Colon (tissue), 2 donors: ENCODE results near the gene LCMT2.
"Not testable (repeated sequence)": the region's sequence is repeated elsewhere in the genome, so short reads cannot be mapped to it uniquely, and the experiment has no call there.

Experiments used
- FAIRE-seq: peaks from 2 replicates; lab custom pipeline; 2012; peaks lifted over from hg19 to GRCh38; lab: Jason Lieb, UNC
- donor health status: control.
- donor health status: control.

LCMT2 gene

DNA sequence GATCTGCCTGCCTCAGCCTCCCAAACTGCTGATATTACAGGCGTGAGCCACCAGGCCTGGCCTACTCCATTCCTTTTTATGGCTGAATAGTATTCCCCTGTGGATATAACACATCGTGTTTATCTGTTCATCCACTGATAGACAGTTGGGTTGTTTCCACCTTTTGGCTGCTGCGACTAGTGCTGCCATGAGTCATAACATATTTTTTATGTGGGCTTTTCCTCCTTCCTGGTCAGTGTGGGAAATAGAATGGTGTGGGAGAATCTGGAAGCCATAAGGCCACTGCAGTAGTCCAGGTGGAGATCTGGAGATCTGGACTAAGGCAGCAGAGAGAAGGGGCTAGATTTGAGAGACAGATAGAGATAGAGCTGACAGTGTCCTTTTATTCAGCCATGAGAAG, 16.2 kb downstream of the LCMT2 start:
- no peak for FAIRE-seq

DNA sequence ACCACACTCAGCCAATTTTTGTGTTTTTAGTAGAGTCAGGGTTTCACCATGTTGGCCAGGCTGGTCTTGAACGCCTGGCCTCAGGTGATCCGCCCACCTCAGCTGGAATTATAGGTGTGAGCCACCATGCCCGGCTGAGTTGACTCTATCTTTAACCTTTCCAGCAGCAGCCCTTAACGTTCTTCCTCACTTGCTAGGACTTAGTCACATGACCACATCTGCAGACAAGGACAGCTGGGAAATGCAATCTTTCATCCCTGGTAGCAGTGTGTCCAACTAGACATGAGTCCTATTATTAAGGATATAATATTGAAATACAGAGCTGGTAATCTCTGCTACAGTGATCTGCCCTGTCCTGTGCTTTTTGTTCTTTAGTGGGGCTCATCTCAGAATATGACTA, 18.0 kb downstream of the LCMT2 start:
- no peak for FAIRE-seq

DNA sequence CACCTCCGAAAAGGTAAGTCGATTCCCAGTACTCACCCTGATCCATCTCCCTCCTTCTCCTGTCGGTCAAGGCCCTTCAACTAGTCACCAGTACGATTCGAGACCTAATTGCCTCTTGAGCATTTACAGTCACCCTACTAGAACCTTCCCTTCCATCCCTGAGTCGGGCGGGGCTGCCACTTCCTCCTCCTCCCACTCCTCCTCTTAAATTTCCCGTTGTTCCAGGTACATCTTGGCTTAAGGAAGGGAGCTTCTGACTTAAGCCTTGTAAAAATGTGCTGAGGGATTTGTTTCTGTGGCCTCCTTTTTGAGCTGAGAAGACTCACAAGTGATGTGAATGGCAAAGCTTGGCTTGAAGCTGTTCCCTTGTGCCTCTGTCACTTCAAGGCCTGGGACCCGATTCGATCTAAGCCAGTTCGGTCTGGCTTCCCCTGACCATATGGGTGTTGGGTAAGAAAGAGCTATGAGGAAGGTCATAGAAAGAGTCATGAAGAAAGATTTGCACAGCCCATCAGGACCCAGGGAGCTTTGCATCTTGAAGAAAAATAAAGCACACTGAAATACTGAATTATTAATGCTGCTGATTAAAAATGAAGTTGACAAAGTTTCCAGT, 28.1 kb downstream of the LCMT2 start, which contains the start of gene TGM7:
Gene TGM7 (minus strand): TSS at position 51 of the 613 bp plus-strand sequence.
- FAIRE-seq: no peak

DNA sequence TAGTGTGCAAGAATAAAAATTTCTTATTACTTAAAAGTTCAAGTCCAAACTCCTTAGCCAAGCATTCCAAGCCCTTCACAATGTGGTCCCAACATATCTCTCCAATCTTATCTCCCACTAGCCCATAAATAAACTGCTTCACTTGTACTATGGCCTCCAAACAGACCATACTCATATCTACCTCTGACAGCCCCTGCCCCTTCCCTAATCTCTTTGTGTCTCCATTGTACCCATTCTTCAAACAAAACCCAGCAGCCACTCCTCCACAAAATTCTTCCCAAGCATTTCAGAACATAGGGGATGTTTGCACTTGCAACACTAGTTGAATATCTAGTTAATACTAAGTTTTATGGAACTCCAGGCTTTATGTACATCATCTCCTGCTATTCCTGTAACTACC, 30.5 kb downstream of the LCMT2 start:
- FAIRE-seq: no peak

DNA sequence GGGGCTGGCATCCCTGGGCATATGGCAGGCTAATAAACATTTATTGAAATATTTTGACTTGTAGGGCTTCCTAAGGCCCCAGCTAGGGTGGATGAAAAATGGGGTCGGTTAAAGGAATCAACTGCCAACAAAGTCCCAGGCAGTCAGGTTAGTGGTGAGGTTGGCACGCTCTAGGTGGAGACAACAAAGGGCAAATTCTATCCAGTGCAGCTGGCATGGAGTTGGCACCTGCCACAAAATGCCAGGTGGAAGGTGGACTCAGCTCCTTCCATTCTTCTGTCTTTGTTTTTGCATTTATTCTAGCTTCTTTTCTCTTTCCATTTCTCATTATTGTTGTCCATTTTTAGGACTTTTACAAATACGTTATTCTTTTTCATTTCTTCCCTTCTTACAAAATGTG, 31.0 kb downstream of the LCMT2 start:
- FAIRE-seq: no peak

DNA sequence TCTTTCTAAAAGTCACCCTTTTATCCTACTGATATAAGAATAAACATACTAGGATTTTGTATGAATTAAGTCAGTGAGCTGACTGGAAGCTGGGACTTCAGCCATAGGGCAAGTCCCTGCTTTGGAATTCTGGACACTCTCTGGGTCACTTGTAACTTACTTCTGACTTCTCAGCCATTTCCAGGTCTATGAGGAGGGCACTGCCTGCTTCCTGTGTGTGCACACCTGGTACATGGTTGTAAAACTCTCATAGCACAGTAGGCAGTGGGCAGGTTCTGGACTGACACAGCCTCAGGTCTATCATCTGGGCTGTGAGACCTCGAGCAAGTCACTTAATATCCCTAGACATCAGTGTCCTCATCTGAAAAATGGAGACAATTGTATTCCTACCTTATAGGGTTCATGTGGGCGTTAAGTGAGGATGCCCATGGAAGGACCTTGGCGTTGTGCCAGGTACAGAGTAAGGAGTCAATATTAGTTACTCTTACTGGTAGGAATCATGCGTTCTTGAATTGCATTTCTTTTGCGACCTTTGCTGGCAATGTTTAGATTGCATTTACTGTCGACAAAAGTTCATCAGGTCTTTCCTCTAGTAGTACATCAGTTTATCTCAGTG, 36.2 kb downstream of the LCMT2 start:
- FAIRE-seq: no peak

DNA sequence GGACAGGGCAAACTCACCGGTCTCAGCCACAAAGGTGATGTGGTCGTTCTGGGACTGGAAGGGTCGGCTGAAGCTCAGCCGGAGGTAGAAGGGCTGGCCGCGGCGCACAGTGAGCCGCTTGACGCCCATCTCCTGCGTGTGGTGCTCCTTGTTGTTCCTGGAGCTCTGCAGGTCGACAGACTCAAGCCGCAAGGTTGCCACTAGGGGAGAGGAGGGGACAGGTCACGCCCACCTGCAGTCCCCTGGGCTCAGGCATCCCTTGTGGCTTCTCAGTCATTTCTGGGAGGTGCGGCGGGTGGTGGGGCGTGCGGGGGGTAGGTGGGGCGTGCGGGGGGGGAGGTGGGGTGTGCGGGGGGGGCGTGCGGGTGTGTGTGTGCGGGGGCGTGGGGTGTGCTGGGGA, 36.9 kb downstream of the LCMT2 start:
- no peak for FAIRE-seq

DNA sequence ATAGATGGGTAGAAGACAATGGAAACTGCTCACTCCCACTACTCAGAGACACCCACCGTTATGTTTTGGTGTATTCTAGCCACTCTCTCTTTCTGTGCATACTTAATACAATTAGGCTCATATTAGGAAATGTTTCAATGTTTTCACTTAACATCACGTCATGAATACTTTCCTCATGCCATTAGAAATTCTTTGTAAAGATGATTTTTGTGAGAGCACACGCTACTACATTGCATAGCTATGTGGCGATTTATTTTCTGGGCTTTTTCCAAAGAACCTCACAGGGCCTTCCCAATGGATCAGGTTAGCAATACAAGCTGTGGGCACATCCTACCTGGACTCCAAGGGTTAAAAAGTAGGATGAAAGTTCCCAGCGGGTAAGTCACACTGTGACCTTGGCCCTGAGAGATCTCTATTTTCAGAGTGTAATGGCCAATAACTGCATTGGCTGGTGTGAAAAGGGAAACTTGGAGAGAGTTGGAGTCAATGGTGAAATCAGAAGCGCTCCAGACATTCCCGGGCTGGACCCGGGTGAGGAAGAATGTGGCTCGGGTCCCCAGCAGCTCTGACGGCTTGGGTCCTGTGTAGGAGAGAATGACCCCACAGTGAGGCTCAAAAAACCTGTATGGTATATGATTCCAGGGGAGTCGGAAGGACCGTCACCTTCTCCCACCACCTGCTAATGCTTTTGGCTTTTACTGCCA, 37.8 kb downstream of the LCMT2 start:
- FAIRE-seq: no peak

DNA sequence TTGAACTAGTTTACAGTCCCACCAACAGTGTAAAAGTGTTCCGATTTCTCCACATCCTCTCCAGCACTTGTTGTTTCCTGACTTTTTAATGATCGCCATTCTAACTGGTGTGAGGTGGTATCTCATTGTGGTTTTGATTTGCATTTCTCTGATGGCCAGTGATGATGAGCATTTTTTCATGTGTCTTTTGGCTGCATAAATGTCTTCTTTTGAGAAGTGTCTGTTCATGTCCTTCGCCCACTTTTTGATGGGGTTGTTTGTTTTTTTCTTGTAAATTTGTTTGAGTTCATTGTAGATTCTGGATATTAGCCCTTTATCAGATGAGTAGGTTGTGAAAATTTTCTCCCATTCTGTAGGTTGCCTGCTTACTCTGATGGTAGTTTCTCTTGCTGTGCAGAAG, 40.7 kb downstream of the LCMT2 start:
- not testable (repeated sequence) for FAIRE-seq

DNA sequence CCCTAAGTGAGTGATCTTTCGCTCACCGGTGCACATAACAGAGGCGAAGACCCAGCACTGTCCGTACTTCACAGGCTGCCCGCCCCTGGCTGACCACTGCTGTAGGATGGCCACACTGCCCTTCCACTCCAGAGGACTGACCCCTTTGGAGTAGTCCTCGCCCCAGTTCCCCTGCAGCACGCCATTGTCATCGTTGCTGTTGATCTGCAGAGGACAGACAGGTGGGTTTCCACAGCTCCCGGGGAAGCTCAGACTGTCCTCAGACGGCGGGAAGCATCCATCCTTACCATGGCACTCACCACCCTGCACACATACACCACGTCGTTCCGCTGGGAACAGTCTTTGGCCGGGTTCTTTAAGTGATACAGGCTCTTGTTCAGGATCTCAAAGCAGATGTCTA, 43.1 kb downstream of the LCMT2 start:
- FAIRE-seq: no peak

DNA sequence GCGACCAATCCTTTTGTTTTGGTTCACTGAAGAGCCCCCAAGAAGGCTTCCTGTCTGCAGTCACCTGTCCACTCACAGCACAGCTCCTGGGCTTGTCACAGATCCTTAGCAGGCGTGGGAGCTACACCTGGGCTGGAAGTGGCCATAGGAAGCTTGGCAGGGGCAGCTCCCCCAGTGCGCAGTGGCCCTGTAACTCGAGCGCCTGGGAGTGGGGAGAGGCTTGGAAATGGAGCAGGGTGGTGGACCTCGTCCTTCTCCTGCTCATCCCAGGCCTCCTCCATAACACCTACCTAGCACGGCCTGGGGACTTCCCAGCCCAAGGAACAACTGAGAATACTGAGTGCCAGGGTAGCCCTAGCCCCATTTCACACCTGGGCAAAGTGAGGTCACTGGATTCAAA, 44.3 kb downstream of the LCMT2 start:
- no peak for FAIRE-seq

DNA sequence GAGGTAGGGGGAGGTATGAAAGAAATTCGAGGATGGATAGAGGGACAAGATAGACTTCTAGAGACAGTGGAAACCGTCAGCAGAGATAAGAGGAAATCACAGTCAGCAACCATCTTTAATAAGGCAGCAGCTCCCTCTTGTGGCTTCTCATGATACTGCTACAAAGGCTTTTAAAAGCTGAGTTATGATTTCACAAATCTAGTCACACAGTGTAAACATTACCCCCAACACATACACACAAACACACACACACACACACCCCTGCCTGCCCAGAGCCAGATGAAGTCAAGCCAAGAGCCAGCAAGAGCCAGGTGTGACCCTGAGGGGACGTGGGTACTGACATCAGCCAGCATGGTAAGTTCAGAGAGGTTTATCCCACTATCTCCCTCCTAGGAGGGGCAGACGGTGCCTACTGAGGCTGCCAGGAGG, 44.8 kb downstream of the LCMT2 start:
- FAIRE-seq: no peak

DNA sequence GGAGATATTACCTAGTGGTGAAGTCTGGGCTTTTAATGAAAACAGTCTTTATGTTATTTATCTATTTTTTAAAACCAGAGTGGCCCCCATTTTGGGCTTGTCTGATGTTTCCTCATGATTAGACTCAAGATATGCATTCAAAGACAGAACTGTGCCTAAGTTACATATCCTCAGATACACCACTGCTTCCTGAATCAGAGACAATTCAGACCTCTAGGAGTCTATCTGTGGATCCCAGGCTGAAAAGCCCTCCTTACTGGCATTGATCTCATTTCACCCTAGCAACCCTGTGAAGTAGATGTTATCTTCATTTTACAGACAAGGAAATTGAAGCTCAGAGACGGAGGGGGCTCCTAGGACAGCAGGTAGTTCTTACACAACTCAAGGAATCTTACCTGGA, 46.8 kb downstream of the LCMT2 start:
- FAIRE-seq: no peak

DNA sequence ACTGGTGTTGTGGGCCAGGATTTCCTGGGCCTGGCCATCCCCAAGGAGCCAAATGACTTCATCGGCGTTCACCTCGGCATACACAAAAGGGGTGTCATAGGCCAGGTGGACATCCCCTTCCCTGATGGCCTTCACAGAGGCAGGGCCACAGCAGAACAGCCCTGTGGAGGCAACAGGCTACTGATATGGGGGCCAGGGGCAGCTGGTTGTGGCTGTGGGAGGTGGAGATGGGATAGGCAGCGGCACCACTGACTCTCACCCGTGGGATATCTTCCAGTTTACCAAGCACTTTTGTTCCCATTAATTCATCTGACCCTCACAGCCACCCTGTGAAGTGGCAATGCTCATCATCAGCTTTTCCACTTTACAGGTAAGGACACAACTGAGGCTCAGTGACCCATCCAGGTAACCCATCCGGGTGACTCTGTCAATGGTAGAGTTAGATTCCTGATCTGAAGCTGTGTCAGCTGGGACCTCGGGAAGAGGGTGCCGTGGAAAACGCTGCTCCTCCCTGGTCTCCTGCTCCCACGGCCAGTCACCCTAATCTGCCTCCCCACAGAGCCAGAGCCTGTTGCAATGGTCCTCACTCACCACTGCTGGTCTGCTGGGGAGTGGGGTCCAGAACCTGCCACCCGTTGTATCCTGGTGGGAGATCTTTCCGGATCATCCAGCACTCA, 48.3 kb downstream of the LCMT2 start:
- FAIRE-seq: no peak

DNA sequence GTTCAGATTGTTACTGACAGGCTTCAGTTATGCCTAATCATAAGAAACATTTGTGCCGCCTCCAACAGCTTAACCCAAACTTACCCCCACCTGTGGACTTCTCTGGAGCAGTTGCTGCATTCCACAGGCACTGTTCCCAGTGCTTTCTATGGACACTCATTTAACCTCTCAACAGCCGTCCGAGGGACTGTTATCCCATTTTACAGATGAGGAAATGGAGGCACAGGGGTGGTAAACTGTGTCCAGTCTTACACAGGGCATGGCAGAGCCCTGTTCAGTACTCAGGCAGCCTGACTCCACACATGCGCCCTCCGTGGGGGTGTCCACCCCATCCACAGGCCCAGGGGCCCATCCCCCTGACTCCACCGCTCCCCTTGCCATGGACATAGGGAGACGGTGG, 49.4 kb downstream of the LCMT2 start:
- FAIRE-seq: no peak

DNA sequence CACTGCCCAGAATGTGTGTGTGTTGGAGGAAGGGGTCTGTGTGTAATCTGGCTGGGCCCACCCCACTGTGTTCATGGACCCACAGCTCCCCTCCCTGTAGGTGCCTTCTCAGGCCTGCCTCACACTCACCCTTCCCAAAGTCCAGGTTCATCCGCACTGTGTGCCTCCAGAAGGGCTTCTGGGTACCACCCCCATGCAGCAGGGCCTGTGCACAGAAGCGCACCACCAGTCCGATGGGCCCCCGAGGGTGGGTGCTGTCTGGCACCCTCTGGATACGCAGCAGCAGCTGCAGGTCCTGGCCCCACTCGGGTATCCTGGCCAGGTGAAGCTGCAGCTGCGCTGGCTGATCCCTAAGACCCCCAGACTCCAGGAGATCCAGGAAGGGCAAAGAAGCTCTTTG, 50.9 kb downstream of the LCMT2 start:
- no peak for FAIRE-seq

DNA sequence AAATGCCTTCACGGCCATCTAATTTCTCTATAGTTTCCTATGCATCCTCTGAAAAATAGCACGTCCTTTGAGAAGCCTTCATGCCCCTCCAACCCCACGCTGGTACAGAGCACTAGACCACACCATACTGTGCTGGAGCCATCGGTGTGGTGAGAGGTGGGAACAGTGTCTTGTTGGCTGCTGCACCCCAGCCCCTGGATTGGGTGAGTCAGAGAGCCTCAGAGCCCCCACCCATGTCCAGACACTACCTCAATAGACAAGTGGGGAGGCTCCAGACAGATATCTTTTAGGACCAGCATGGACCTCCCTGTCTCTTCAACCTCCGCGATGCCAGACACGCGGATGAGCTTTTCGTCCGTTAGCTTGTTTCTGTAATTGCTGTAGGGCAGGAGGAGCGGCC, 51.5 kb downstream of the LCMT2 start:
- no peak for FAIRE-seq

DNA sequence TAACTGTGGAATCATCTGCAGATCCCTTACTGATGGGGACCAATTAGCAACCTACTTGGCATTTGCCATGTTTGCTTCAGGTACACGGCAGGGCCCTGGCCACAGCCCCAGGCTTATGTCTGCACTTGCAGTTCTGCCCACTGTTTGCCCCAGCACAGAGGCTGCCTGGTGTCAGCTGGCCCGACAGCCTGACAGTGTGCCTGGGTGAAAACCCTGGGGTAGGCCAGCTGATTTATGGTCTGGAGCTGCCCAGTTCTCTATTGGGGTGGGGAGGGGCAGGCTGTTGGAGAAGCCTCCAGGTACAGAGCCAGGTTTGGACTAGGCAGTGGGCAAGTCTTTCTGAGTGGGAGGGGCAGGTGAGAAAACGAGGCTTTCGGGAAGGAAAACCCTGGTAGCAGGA, 52.5 kb downstream of the LCMT2 start:
- FAIRE-seq: no peak

DNA sequence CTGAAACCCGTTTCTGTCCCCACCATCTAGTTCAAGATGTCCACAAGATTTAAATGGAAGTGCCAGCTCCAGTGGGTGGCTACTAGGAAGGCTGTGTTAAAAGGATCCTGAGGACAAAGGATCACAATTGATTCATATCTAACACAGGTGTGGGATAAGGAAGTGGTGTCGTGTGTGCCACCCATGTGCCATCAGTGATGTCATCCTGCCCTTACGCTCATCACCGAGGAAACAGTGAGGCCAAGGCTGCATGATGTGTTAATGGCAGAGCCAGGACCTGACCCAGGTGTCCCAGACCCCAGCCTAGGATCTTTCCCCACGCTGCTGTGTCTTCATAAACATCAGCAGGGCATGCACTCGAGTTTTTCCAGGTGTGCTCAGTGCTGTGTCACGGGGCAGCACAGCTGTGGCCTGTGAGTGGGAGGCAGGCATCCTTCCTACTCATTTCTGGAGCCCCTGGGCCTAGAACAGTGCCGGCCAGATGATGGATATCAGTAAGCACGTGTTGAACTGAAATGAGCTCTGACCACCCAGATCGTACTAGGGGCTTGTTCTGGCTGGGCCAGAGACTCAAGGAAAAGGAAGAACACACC, 53.0 kb downstream of the LCMT2 start:
- FAIRE-seq: no peak

DNA sequence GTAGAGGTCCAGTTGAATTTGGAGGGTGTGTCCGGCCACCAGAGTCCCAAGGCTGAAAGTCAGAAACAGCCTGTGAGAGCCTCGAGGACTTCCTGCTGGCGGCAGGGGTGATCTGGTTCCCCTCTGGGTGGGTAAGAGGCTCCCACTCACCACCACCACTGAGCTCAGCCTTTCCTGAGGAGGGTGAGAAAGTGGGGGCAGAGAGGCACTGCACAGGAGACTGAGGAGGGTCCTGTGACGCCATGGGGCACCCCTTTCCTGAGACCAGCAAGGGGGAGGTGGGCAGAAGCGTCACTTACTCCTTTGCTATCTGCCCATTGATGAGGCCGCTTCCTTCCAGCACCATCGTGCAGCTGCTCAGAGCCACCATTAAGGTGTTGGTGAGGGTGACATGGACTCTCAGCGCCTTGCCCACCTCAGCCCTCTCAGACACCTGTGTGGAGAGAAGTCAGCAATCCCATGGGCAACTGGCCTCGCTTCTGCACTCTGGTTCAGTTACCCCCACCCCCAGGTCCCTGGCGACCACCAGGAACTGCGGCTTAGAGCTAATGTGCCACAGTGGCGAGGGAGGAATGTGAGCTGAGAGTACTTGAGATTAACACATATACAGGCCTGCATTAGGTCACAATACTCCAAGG, 53.7 kb downstream of the LCMT2 start:
- FAIRE-seq: no peak

DNA sequence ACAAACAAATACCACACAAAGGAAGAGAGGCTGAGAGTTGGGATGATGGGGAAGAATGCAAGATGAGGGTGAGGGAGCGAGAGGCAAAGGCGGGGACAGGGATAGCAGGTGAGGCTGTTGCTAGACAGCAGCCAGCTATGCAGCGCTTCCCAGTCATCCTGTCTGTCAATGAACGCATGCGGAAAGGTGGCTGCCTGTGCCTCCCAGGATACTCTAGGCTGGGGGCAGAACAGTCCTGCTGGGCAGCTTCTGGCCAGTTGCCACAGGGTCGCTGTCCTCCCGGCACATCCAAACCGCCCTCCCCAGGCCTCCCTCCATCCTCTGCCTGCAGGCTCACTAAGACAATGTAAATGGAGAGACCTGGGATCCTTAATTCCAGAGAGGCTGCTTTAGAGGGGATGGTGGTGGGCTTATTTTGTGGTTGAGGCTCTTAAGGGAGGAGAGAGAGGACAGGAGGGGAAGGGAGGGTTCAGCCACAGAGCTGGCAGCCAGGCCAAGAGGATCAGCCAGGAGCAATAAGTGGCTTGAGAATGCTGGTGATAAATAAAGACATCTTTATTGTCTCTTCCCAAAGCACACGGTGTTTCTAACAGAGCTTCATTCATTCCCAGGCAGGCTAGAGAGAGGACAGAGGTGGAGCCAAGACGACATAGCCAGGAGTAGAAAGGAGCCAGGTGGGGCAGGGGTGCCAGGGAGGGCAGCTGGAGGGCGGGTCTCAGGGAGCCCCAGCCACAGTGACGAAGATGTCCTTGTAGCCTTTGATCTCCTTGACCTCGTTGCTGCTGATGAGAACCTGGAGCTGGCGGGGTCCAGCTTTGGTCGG, 54.4 kb downstream of the LCMT2 start:
- no peak for FAIRE-seq
